ENCODE data around the gene CST8.

Gene CST8

GRCh38 chr20:23490817-23491216 is at the start of gene CST8:
Gene CST8 (plus strand): TSS chr20:23491117. CDS start chr20:23491668, 551 bp downstream.
- TF ChIP-seq CTCF (IDR thresholded peaks at IDR 0.05; ENCODE audit: low read depth, low read length): no peak
- no peak for DNase-seq (ENCODE audit: low read depth, low spot score)
- in situ Hi-C loops (cut with HindIII; ENCODE audit: low sequenced_read_pairs): no loop called here
- no peak within 1 kb of the TSS for H3K4me3 ChIP-seq (ENCODE audit: low read depth, low read length)

- TF ChIP-seq CTCF (IDR thresholded peaks at IDR 0.05; ENCODE audit: low read depth, low read length): peak; percentile 97
- in situ Hi-C loops (cut with HindIII; ENCODE audit: low sequenced_read_pairs): no loop called here
- DNase-seq (ENCODE audit: low read depth, low spot score): peak; percentile 69
- no peak overlapping the region for H3K4me3 ChIP-seq (ENCODE audit: low read depth, low read length)
These were observed 49.0 kb upstream of the CST8 start for GRCh38 chr20:23441850-23442313.

GRCh38 chr20:23442436-23442835 is 48.5 kb upstream of the CST8 start:
- no peak for TF ChIP-seq CTCF (IDR thresholded peaks at IDR 0.05; ENCODE audit: low read depth, low read length)
- no peak overlapping the region for H3K4me3 ChIP-seq (ENCODE audit: low read depth, low read length)
- DNase-seq (ENCODE audit: low read depth, low spot score): no peak
- in situ Hi-C loops (cut with HindIII; ENCODE audit: low sequenced_read_pairs): no loop called here

GRCh38 chr20:23444859-23445258 is 46.1 kb upstream of the CST8 start:
- TF ChIP-seq CTCF (IDR thresholded peaks at IDR 0.05; ENCODE audit: low read depth, low read length): no peak
- DNase-seq (ENCODE audit: low read depth, low spot score): no peak
- in situ Hi-C loops (cut with HindIII; ENCODE audit: low sequenced_read_pairs): no loop called here
- H3K4me3 ChIP-seq (ENCODE audit: low read depth, low read length): no peak overlapping the region

- DNase-seq (ENCODE audit: low read depth, low spot score): peak; percentile 65
- no peak overlapping the region for H3K4me3 ChIP-seq (ENCODE audit: low read depth, low read length)
- in situ Hi-C loops (cut with HindIII; ENCODE audit: low sequenced_read_pairs): no loop called here
- TF ChIP-seq CTCF (IDR thresholded peaks at IDR 0.05; ENCODE audit: low read depth, low read length): no peak
These were observed 45.2 kb upstream of the CST8 start for GRCh38 chr20:23445596-23446217.

GRCh38 chr20:23446505-23446904 is 44.4 kb upstream of the CST8 start:
- no peak overlapping the region for H3K4me3 ChIP-seq (ENCODE audit: low read depth, low read length)
- in situ Hi-C loops (cut with HindIII; ENCODE audit: low sequenced_read_pairs): no loop called here
- peak; percentile 23 for DNase-seq (ENCODE audit: low read depth, low spot score)
- peak; percentile 57 for TF ChIP-seq CTCF (IDR thresholded peaks at IDR 0.05; ENCODE audit: low read depth, low read length)

Data from astrocyte of the spinal cord (primary cell).